GM18511 (cell line): ENCODE data around the gene ATP6V0A4.
"Not testable (repeated sequence)": the region's sequence is repeated elsewhere in the genome, so short reads cannot be mapped to it uniquely, and the experiment has no call there.

Experiments used
- ATAC-seq: cut with Tn5 transposase; IDR thresholded peaks from one replicate; pipeline ENCODE4 v1.9.1; 2021; ENCODE audit warnings: mild to moderate bottlenecking, moderate library complexity; ENCODE audit not compliant: unreplicated experiment

The ATP6V0A4 gene

GRCh38 chr7:138705167-138705566 lies 92.8 kb downstream of the ATP6V0A4 start:
- ATAC-seq = no peak

GRCh38 chr7:138701537-138701923 lies 96.5 kb downstream of the ATP6V0A4 start:
- ATAC-seq = no peak

GRCh38 chr7:138700857-138701536 lies 97.0 kb downstream of the ATP6V0A4 start, which contains the start of gene SVOPL:
SVOPL (minus strand) TSS chr7:138701362; CDS start chr7:138679045, 22,317 bp downstream.
- ATAC-seq = no peak

GRCh38 chr7:138699661-138700060 lies 98.3 kb downstream of the ATP6V0A4 start:
- no peak for ATAC-seq

- no peak for ATAC-seq
Observed at GRCh38 chr7:138698281-138698680, 99.7 kb downstream of the ATP6V0A4 start.

- no peak for ATAC-seq
Observed at GRCh38 chr7:138697535-138698182, 100.3 kb downstream of the ATP6V0A4 start.

- ATAC-seq = not testable (repeated sequence)
Observed at GRCh38 chr7:138695776-138696175, 102.2 kb downstream of the ATP6V0A4 start.

- no peak for ATAC-seq
Observed at GRCh38 chr7:138695106-138695505, 102.9 kb downstream of the ATP6V0A4 start.

- no peak for ATAC-seq
Observed at GRCh38 chr7:138691178-138691577, 106.8 kb downstream of the ATP6V0A4 start.

- no peak for ATAC-seq
Observed at GRCh38 chr7:138690495-138690894, 107.5 kb downstream of the ATP6V0A4 start.

GRCh38 chr7:138688037-138688436 lies 110.0 kb downstream of the ATP6V0A4 start:
- not testable (repeated sequence) for ATAC-seq

- ATAC-seq = no peak
Observed at GRCh38 chr7:138684340-138684739, 113.7 kb downstream of the ATP6V0A4 start.

- no peak for ATAC-seq
Observed at GRCh38 chr7:138679793-138680192, 118.2 kb downstream of the ATP6V0A4 start.

GRCh38 chr7:138670594-138670993 lies 127.4 kb downstream of the ATP6V0A4 start:
- ATAC-seq = no peak

GRCh38 chr7:138669364-138669763 lies 128.6 kb downstream of the ATP6V0A4 start:
- no peak for ATAC-seq

GRCh38 chr7:138668946-138669345 lies 129.1 kb downstream of the ATP6V0A4 start:
- no peak for ATAC-seq

- ATAC-seq = no peak
Observed at GRCh38 chr7:138668229-138668596, 129.8 kb downstream of the ATP6V0A4 start.

GRCh38 chr7:138667535-138668228 lies 130.3 kb downstream of the ATP6V0A4 start:
- no peak for ATAC-seq

- ATAC-seq = no peak
Observed at GRCh38 chr7:138666385-138666784, 131.6 kb downstream of the ATP6V0A4 start.

- ATAC-seq = no peak
Observed at GRCh38 chr7:138665669-138666140, 132.3 kb downstream of the ATP6V0A4 start.

- ATAC-seq = no peak
Observed at GRCh38 chr7:138665249-138665648, 132.7 kb downstream of the ATP6V0A4 start.
